ENCODE measurements around the gene CAPZA3. TPM values are rescaled to one million over a fixed set of nuclear protein-coding genes. Genes with fewer than 3 reads are reported as not detected.

CAPZA3 gene
- total RNA-seq, 1 experiment from 2014 or later, result not detected

- Mint-ChIP-seq H3K27me3 (ENCODE audit: low read depth) (no peaks in the 10 kb centered on the region), H3K36me3 (ENCODE audit: insufficient read depth in 1 of 3, low read depth in 3 of 3) (no peaks in the 10 kb centered on the region), H3K4me3 (no peak overlapping the region), H3K9me3 (no peaks in the 10 kb centered on the region), H3K27ac (no peak overlapping the region), H3K4me1 (peaks cover 0 to under 1% of the 10 kb centered on the region in 2 experiments; a peak in 1 of 4 replicates)
- Histone ChIP-seq H2BK5ac (ENCODE audit: insufficient read length, low read length) (no peak overlapping the region), H3K23me2 (ENCODE audit: insufficient read length, low read depth, low read length, poor library complexity, severe bottlenecking) (no peaks in the 10 kb centered on the region), H2BK15ac (ENCODE audit: low read depth, low read length) (no peak overlapping the region), H3K27me3 (ENCODE audit: insufficient read depth, low read length) (no peaks in the 10 kb centered on the region), H3K18ac (ENCODE audit: insufficient read length, low read depth, low read length) (no peak overlapping the region), H2BK12ac (ENCODE audit: insufficient read length, low read depth, low read length) (no peak overlapping the region), H3K79me1 (ENCODE audit: insufficient read depth, low read depth, low read length, poor library complexity, severe bottlenecking) (no peaks in the 10 kb centered on the region), H3K27ac (ENCODE audit: insufficient read length, low read depth, low read length) (no peak overlapping the region), H3K79me2 (ENCODE audit: insufficient read depth, low read length) (no peaks in the 10 kb centered on the region), H4K8ac (replicated peaks; ENCODE audit: insufficient read length, low read depth, low read length) (no peak overlapping the region), H3K4me1 (ENCODE audit: insufficient read depth, low read length) (no peaks in the 10 kb centered on the region), H3K23ac (ENCODE audit: insufficient read length, low read depth, low read length) (no peak overlapping the region), H2AFZ (ENCODE audit: low read length) (no peak overlapping the region), H4K91ac (ENCODE audit: insufficient read length, low read depth, low read length) (no peak overlapping the region), H2BK120ac (ENCODE audit: low read depth, low read length, poor library complexity, severe bottlenecking) (no peak overlapping the region), H3K4ac (ENCODE audit: low read depth, low read length) (no peak overlapping the region), H4K5ac (ENCODE audit: insufficient read length, low read depth, low read length) (no peak overlapping the region), H3K9me3 (ENCODE audit: control insufficient read depth, low read depth, low read length) (no peaks in the 10 kb centered on the region), H3T11ph (ENCODE audit: low read length) (no peak overlapping the region), H4K20me1 (ENCODE audit: control insufficient read depth, insufficient read depth, insufficient read length) (no peaks in the 10 kb centered on the region), H2AK5ac (ENCODE audit: insufficient read length, low read length) (no peak overlapping the region), H2BK20ac (ENCODE audit: low read depth, low read length, poor library complexity, severe bottlenecking) (no peak overlapping the region), H3K56ac (ENCODE audit: insufficient read length, low read depth, low read length) (no peak overlapping the region), H3K4me2 (ENCODE audit: insufficient read depth, insufficient read length, low read length) (no peak overlapping the region), H3K9ac (ENCODE audit: extremely low read depth, insufficient read length, low read length) (no peak overlapping the region), H3K14ac (ENCODE audit: insufficient read depth, low read length) (no peak overlapping the region)
- DNase-seq, result no peak
- TF ChIP-seq, protein P1, sequence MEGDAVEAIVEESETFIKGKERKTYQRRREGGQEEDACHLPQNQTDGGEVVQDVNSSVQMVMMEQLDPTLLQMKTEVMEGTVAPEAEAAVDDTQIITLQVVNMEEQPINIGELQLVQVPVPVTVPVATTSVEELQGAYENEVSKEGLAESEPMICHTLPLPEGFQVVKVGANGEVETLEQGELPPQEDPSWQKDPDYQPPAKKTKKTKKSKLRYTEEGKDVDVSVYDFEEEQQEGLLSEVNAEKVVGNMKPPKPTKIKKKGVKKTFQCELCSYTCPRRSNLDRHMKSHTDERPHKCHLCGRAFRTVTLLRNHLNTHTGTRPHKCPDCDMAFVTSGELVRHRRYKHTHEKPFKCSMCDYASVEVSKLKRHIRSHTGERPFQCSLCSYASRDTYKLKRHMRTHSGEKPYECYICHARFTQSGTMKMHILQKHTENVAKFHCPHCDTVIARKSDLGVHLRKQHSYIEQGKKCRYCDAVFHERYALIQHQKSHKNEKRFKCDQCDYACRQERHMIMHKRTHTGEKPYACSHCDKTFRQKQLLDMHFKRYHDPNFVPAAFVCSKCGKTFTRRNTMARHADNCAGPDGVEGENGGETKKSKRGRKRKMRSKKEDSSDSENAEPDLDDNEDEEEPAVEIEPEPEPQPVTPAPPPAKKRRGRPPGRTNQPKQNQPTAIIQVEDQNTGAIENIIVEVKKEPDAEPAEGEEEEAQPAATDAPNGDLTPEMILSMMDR (conservative IDR thresholded peaks at IDR 0.05), result no peak
Measured at GRCh38 chr12:18720690-18721089, 17.2 kb upstream of the CAPZA3 start.
